LNCaP clone FGC (cell line): ENCODE measurements around the gene TMEM63C.

Source experiments
- DNase-seq: peaks from one replicate; pipeline ENCODE4 v3.0.0-alpha.2; 2011; ENCODE audit warnings: low read depth
- H3K4me3 ChIP-seq: 2 replicates; pipeline ENCODE4 v1.5.1; 2011; ENCODE audit warnings: mild to moderate bottlenecking, low read depth, low read length, control low read depth
- CTCF ChIP-seq: IDR thresholded peaks from 2 replicates; pipeline ENCODE4 v1.5.1; 2012; ENCODE audit warnings: mild to moderate bottlenecking; ENCODE audit not compliant: control insufficient read depth, insufficient read depth; ENCODE audit errors: extremely low read depth

Gene TMEM63C

DNA sequence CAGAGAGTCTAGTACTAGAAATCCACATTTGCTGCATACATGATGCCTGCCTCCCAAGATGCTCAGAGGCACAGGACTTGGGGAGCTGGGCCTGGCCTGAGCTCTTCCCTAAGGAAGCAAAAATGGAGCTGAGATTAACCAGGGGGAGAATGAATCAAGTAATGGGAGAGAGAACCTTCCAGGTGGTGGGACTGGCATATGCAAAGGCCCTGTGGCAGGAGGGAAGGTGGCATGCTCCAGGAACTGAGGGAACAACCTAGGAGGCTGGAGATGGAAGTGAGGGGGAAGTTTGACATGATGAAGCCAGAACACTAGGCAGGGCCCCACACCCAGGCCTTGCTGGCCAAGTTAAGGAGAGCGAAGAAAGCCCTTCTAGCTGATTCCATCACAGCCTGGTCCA lies 23.3 kb downstream of the TMEM63C start:
- no peak for DNase-seq
- no peak overlapping the region for H3K4me3 ChIP-seq
- no peak for TF ChIP-seq CTCF

- no peak overlapping the region for H3K4me3 ChIP-seq
- no peak for DNase-seq
- TF ChIP-seq CTCF: no peak
These were observed 24.0 kb downstream of the TMEM63C start for GRCh38 chr14:77205566-77205965.

DNA sequence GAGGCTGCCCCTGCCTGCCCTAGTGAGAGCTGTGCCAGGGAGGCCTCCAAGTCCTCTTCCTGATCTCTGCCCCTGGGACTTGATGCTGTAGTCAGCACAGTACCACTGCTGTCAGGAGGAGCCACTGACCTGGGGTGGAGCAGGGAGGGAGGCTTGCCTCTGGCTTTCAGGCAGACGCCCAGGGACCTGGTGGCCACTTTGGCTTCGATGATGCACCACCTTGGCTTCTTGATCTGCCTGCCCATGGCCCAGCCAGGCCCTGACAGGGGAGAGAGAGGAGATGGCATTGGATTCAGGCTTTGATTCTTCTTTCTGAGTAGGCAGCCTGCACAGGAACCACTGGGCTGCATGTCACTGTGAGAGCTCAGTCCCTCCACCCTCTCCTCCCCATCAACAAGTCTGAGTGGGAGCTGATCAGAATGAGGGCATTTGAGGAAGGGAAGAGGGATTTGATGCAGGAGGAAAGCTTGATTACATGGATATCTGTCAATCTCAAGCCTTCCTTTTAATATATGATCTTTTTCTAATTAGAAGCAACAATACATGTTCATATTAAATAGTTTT lies 24.7 kb downstream of the TMEM63C start:
- no peak for DNase-seq
- TF ChIP-seq CTCF: no peak
- no peak overlapping the region for H3K4me3 ChIP-seq

GRCh38 chr14:77206877-77207389 lies 25.3 kb downstream of the TMEM63C start:
- no peak for TF ChIP-seq CTCF
- no peak for DNase-seq
- H3K4me3 ChIP-seq: no peak overlapping the region

- H3K4me3 ChIP-seq: no peak overlapping the region
- peak; percentile 36 for DNase-seq
- no peak for TF ChIP-seq CTCF
These were observed 26.8 kb downstream of the TMEM63C start for GRCh38 chr14:77208291-77208978.

DNA sequence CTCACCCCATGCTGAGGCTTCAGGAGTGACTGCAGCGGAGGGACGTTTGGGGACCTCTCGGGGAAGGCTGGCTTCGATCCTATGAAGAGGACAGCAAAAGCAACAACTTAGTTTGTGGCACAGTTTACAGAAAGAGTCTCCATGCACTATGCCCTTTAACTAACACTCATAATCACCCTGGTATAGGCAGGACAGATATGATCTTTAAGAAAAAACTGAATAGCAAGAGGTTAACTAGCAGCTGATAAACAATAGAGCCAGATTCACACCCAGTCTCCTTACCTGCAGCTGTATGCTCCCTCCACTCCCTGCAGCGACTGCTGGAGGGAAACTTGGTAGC lies 27.4 kb downstream of the TMEM63C start:
- DNase-seq: no peak
- no peak for TF ChIP-seq CTCF
- H3K4me3 ChIP-seq: no peak overlapping the region
